Measurements from ENCODE around the gene TTPAL.

TTPAL gene

GRCh38 chr20:44540834-44541233, 65.2 kb downstream of the TTPAL start:
- DNase-seq (ENCODE audit: low read depth in 2 of 2), result no peak

- DNase-seq (ENCODE audit: low read depth in 2 of 2), result no peak
These were observed 66.3 kb downstream of the TTPAL start for GRCh38 chr20:44541992-44542391.

GRCh38 chr20:44542890-44543289, 67.2 kb downstream of the TTPAL start:
- DNase-seq (ENCODE audit: low read depth in 2 of 2), result no peak

DNA sequence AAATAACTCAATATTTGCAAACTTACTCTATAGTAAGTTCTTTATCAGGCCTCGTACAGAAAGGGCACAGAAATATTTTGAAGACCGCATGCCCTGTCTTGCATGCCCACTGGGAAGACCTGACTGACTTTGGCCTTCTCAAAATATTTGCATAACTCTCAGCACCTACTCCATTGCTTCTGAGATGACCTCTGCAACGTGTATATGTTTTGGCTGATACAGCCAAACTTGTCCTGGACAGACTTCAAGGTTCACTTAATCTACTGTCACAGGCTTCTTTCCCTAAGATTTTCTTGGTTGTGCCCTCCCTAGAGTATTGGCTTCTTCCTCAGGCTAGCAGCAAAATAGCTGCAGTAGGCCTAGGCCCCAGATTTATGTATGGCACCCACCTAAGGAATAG, 67.7 kb downstream of the TTPAL start:
- DNase-seq (ENCODE audit: low read depth in 2 of 2), result no peak

All from stimulated activated CD8-positive, alpha-beta memory T cell treated with anti-CD3 and anti-CD28 coated beads, Interleukin-2, amount 100 ng/mL, for 48 hours (primary cell).